ENCODE measurements around the gene ADRA1B.
"Not testable (repeated sequence)": the region's sequence is repeated elsewhere in the genome, so short reads cannot be mapped to it uniquely, and the experiment has no call there.

ADRA1B gene

GRCh38 chr5:159929176-159929575 is 12.9 kb downstream of the ADRA1B start:
- DNase-seq, result no peak

DNA sequence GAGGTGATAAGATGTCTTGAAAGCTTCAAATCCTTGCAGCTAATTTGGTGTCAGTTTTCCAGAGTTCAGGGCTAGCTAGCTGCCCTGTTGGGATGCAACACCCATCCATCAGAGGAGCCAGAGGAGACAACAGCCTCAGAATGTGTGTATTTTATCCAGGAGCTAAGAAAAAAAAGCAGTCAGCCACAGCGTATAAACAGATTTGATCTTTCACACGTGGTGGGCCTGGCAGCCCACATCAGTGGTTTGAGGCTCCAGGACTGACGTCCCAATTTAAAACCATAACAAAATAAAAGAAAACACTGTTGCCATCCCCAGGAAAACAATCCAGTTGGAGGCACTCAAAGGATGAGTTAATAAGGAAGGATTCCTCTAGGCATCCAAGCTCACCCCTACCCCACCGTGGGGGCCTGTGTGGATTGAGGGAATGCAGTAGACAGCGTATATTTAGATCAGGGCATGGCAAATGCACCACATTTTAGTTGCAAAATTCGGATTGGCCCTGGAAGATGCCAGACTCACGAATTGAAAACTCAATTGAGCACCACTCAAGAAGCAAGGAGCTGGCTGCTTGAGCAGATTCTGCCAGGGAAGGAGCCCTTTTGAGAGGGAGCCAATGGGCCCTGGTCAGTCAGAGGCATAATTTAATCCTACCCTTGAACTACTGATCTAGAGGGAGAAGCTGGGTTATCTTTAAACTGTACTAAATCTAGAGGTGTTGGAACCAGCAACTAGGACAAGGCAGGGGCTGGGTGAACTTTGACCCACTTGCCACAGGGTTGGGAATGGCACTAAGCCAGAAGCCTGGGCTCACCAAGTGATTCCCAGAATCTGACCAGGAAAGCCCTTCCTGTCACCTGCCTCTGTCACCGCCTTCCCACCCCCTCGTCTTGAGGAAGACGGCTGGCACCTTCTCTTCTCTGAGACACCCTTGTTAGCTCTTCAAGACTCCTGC is 17.5 kb downstream of the ADRA1B start:
- peak; percentile 13 for DNase-seq

DNA sequence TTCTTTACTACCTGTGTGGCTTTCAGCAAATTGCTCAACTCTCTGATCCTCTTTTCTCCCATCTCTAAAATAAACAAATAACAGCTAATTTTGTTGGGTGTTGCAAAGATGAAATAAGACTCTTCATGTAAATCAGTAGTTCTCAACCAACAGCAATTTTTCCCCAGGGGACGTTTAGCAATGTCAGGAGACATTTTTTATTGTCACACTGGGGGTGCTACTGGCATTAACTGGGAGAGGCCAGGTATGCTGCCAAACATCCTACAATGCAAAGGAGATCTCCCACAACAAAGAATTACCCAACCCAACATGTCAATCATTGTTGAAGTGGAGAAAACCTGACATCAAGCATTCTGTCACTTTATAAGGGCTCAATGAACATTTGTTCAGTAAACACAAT is 19.7 kb downstream of the ADRA1B start:
- no peak for DNase-seq

GRCh38 chr5:159936686-159937329 is 20.5 kb downstream of the ADRA1B start:
- DNase-seq, result no peak

DNA sequence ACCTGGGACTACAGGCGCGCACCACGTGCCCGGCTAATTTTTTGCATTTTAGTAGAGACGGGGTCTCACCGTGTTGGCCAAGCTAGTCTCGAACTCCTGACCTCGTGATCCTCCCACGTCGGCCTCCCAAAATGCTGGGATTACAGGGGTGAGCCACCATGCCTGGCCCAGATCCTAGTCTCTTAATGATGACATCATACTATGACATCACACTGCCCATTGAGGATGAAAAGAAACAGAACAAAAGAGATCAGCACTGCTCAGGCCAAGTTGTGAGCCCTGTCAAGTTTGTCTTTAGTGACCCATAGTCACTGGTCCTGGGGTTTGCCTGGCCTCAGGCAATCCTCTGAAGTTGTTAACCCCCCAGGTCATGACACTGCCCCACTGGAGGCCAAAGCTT is 21.3 kb downstream of the ADRA1B start:
- no peak for DNase-seq

DNA sequence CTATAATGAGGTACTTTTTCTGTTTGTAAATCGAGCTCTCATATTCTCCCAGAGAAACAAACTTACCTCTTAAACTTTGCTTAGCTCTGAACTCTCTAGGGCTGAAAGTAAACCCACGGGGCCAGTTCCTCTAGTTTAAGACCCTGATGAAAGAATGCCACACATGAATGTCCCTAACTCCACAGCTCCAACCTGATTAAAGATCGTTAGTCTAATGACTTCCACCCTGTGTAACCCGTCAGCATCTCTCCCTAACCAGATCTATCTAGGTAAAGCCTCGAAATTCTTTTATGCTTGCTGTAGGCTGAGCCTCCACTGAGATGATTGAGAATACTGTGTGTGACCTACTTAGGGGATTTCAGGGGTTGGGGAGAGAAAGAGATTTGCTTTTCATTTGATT is 27.0 kb downstream of the ADRA1B start:
- DNase-seq, result no peak

DNA sequence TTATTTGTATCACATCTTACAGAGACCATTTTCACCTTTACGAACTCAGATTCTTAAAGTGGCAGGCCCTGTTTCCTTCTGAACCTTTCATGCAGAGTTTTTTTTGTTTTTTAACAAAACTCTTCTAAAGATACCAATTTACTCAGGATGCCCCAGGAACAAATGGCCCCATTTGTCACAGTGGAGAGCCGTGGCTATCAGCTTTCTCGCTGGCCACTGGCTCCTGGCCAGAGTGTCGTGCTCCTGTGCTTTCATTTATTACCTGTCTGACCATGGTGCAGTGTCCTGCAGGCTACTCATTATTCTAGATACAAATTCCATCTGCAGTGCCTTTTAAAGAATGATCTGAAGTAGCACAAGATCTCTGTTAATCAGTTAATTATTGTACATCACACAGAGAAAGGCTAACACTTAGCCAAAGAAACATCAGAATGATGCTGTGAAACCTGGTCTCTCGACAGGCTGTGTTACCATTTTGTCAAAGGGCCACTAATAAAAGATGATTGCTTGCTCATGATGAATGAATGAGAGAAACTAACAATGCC is 27.8 kb downstream of the ADRA1B start:
- DNase-seq, result no peak

- DNase-seq, result no peak
These were observed 29.1 kb downstream of the ADRA1B start for GRCh38 chr5:159945359-159945758.

- DNase-seq, result no peak
These were observed 31.6 kb downstream of the ADRA1B start for GRCh38 chr5:159947708-159948358.

GRCh38 chr5:159951387-159951786 is 35.1 kb downstream of the ADRA1B start:
- DNase-seq, result peak; percentile 60

- DNase-seq, result peak; percentile 35
These were observed 35.6 kb downstream of the ADRA1B start for GRCh38 chr5:159951834-159952233.

- no peak for DNase-seq
These were observed 37.3 kb downstream of the ADRA1B start for GRCh38 chr5:159953609-159954008.

DNA sequence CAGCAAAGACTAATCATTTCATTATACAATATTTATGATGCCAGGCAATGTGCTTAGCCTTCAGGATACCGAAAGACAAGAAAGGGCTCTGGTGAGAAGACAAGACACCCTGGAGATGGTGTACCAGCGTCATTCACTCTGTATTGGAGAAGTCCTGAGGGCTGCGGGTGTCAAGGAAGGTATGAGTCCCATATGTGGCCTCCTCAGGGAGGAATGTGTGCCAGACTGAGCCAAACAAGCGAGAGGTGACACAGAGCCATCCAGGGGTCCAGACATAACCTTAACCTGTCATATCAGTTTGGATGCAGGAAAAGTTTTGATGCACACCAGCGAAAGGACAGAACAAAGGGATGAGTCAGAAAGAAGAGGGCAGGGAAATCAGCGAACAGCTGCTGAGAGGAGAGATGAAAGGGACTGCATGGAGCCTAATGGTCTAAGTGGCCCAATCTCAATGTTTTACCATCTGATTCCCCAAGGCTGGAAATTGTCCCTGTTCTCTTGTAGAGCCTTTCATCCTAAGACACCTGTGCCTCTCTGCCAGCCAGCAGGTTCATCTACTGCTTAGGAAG is 38.9 kb downstream of the ADRA1B start:
- DNase-seq, result no peak

GRCh38 chr5:159956074-159956473 is 39.8 kb downstream of the ADRA1B start:
- no peak for DNase-seq

DNA sequence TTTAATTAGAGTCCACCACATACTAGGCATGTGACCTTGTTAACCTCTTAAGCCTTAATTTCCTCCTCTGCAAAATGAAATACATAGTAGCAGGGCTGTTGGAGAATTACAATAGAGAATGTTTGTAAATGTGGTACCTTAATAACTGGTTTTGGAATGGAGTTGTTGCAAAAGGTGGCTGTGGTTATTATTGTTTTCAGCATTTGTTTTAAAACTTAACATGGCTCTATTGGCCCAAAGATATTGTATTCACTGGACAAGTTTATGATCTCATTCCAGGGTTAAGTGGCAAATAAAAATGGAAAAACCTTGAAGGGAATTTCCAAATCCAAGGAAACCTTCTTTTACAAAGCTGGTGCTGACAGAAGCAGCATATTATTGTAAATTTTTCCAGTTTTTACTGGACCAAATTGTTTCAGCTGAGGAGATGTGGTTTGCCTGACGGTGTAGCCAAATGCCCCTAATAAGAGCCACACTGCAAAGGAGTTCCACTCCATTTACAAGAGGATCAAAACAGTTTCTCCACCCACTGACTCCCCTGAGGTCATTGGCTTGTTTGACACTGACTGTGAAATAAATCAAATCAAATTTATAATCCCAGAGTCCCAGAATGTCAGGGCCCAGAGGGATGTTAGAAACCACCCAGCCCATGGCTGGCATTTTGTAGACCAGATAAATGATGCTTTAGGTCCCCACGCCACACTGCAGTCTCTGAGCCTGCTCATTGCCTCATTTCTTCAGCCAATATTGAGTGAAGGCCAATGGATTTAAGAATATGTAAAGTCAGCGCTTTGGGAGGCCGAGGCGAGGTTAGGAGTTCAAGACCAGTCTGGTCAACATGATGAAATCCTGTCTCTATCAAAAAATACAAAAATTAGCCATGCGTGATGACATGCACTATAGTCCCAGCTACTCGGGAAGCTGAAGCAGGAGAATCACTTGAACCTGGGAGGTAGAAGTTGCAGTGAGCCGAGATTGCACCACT is 45.2 kb downstream of the ADRA1B start:
- no peak for DNase-seq

DNA sequence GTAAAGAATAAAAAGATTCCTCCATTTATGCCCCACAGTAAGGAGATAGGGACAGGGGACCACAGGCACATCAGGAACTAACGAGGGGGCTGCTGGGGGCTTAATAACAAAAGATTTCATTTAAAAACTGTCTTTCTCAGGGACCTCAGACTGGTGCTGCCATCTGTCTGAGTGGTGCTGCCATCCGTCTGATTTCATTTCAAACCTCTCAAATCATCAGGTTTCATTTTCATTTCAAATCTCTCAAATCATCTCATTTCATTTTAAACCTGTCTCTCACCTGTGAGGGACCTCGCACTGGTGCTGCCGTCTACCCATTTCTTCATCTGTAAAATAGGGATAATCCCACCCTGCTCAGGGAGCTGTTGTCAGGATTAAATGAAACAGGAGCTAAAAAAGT is 45.9 kb downstream of the ADRA1B start:
- DNase-seq, result no peak

- no peak for DNase-seq
These were observed 47.7 kb downstream of the ADRA1B start for GRCh38 chr5:159963935-159964334.

DNA sequence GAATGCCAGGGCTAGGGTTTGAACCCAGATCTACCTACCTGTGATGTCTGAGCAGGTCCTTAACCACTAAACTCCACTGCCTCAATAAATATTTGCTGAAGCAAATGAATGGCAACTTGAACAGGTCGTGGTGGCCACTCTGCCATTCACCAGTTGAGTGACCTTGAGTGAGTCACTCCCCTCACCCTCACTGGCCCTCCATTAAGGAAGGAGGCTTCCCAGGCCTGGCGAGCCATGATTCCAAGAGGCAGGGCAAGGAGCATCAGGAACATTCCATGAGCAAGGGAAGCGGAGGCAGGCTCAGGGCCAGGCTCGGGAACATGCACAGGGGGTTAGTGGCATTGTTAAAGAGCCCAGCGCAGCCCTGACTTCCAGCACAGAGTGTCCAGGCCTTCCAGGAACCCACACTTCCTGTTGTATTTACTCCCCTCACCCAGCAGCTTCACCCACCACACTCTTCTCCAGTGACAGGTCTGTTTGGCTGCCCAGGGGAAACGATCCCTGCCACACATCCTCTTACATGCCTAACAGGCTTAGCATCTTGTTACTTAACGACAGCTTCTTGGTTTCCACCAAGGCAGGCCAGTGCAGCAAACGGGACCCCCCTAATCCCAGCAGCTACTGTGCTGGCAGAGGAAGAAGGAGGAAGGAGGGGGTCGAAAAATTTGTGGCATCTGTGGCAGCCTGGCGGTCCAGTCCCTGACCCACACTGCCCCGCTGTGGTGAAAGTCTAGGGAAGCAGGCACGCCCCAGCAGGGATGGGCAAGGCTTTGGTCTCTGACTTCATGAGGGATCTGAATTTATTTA is 49.0 kb downstream of the ADRA1B start:
- peak; percentile 80 for DNase-seq

DNA sequence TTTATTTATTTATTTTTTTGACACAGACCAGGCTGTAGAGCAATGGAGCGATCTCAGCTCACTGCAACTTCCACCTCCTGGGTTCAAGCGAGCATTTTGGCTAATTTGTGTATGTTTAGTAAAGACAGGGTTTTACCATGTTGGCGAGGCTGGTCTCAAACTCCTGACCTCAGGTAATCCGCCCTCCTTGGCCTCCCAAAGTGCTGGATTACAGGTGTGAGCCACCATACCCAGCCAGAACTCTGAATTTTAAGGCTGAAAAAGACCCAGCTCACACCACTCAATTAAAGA is 49.5 kb downstream of the ADRA1B start:
- not testable (repeated sequence) for DNase-seq

- no peak for DNase-seq
These were observed 53.7 kb downstream of the ADRA1B start for GRCh38 chr5:159969966-159970365.

GRCh38 chr5:159971038-159971437 is 54.8 kb downstream of the ADRA1B start:
- peak; percentile 80 for DNase-seq

Data from fibroblast of skin of back (primary cell).